ENCODE data around the gene CPE. TPM values are rescaled to one million over a fixed set of nuclear protein-coding genes. Genes with fewer than 3 reads are reported as not detected.

CPE gene
- polyA plus RNA-seq, 1 of the 3 experiments (the other 2 are of a cell fraction) = 18.2 TPM

DNA sequence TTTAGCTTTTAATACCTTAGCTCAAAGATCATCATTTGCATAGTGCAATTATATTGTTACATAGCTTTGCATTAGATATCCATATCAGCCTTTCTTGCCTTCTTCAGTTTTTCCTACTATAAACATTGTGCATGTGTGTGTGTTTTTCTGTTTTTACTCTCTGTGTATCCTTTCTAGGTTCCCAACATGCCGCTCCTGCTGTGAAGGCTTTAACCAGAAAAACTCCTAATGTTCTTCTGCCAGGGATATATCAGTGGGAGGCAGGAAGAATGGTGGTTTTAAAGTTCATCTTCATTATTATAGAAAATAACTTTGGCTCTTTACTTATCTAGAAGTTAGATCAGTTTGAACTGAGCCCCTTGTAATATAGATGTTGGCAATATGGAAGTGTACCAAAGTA, 61.2 kb downstream of the CPE start:
- Histone ChIP-seq H3K79me2 (ENCODE audit: insufficient read depth) (no peaks in the 10 kb centered on the region), H3K4me1 (ENCODE audit: control insufficient read depth in 1 of 2, insufficient read depth in 2 of 2, low read depth in 1 of 2, low read length in 1 of 2) (peaks cover 4 to 23% of the 10 kb centered on the region in 2 experiments; a peak in 3 of 4 replicates), H3K9me2 (no peaks in the 10 kb centered on the region), H3K4me2 (peak overlapping the region; percentile 44; the same call in 1 of the 2 replicates), H3K36me3 (replicated peaks in 1 of 2; ENCODE audit: control insufficient read depth in 1 of 2, insufficient read depth in 2 of 2, low read length in 1 of 2) (no peaks in the 10 kb centered on the region), H3K27me3 (ENCODE audit: insufficient read depth) (no peaks in the 10 kb centered on the region), H3K27ac (ENCODE audit: low read depth in 2 of 2, low read length in 1 of 2) (peak overlapping the region in 1 of 2 experiments; percentile 77; a peak in 2 of 4 replicates), H3K9ac (no peak overlapping the region), H3K4me3 (ENCODE audit: low read depth in 2 of 2, low read length in 1 of 2) (no peak overlapping the region), H3K9me3 (no peaks in the 10 kb centered on the region), H3F3A (replicated peaks; ENCODE audit: insufficient read depth) (no peaks in the 10 kb centered on the region), H2AFZ (ENCODE audit: low read depth) (no peak overlapping the region), H4K20me1 (ENCODE audit: insufficient read depth) (no peaks in the 10 kb centered on the region)
- ChIA-PET POLR2A (no interaction called here), CTCF (interaction anchor here (1.0 to 1.5 kb wide), 3 partner anchors 14 to 84 kb away, joined by 3 to 5 read pairs (median 3); partner anchors contain the start of gene CPE)
- 3% methylated on average over 1 of the region's 1 CpG for WGBS (ENCODE audit: low lambda C conversion rate)
- TF ChIP-seq TEAD4 (IDR thresholded peaks at IDR 0.05; ENCODE audit: borderline replicate concordance, insufficient read depth) (no peak), ELF1 (IDR thresholded peaks at IDR 0.05) (no peak), YY1 (IDR thresholded peaks at IDR 0.05; ENCODE audit: low read depth) (no peak), RAD21 (IDR thresholded peaks at IDR 0.05; ENCODE audit: low read length) (no peak), FOXJ3 (CRISPR knock-in tag; IDR thresholded peaks at IDR 0.05) (no peak), CHD2 (IDR thresholded peaks at IDR 0.05; ENCODE audit: low read length, partially characterized antibody) (no peak), GABPA (IDR thresholded peaks at IDR 0.05; ENCODE audit: low read depth) (no peak), SIN3A (IDR thresholded peaks at IDR 0.05; ENCODE audit: borderline replicate concordance, low read depth, low read length) (no peak), MXI1 (IDR thresholded peaks at IDR 0.05; ENCODE audit: low read depth, low read length) (no peak), EP300 (IDR thresholded peaks at IDR 0.05; ENCODE audit: borderline replicate concordance in 1 of 2, low read depth in 1 of 2, low read length in 1 of 2) (no peak), GATA2 (CRISPR knock-in tag; IDR thresholded peaks at IDR 0.05) (no peak), NRF1 (IDR thresholded peaks at IDR 0.05; ENCODE audit: low read depth, low read length) (no peak)
- TF ChIP-seq, protein P1, sequence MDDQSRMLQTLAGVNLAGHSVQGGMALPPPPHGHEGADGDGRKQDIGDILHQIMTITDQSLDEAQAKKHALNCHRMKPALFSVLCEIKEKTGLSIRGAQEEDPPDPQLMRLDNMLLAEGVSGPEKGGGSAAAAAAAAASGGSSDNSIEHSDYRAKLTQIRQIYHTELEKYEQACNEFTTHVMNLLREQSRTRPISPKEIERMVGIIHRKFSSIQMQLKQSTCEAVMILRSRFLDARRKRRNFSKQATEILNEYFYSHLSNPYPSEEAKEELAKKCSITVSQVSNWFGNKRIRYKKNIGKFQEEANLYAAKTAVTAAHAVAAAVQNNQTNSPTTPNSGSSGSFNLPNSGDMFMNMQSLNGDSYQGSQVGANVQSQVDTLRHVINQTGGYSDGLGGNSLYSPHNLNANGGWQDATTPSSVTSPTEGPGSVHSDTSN (IDR thresholded peaks at IDR 0.05) = no peak
- TF ChIP-seq, protein P2, sequence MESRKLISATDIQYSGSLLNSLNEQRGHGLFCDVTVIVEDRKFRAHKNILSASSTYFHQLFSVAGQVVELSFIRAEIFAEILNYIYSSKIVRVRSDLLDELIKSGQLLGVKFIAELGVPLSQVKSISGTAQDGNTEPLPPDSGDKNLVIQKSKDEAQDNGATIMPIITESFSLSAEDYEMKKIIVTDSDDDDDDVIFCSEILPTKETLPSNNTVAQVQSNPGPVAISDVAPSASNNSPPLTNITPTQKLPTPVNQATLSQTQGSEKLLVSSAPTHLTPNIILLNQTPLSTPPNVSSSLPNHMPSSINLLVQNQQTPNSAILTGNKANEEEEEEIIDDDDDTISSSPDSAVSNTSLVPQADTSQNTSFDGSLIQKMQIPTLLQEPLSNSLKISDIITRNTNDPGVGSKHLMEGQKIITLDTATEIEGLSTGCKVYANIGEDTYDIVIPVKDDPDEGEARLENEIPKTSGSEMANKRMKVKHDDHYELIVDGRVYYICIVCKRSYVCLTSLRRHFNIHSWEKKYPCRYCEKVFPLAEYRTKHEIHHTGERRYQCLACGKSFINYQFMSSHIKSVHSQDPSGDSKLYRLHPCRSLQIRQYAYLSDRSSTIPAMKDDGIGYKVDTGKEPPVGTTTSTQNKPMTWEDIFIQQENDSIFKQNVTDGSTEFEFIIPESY (IDR thresholded peaks at IDR 0.05; ENCODE audit: borderline replicate concordance, low read depth) = no peak
- TF ChIP-seq, protein P3, sequence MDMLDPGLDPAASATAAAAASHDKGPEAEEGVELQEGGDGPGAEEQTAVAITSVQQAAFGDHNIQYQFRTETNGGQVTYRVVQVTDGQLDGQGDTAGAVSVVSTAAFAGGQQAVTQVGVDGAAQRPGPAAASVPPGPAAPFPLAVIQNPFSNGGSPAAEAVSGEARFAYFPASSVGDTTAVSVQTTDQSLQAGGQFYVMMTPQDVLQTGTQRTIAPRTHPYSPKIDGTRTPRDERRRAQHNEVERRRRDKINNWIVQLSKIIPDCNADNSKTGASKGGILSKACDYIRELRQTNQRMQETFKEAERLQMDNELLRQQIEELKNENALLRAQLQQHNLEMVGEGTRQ (IDR thresholded peaks at IDR 0.05; ENCODE audit: borderline replicate concordance, low read depth, low read length) = no peak
- TF ChIP-seq, protein P4, sequence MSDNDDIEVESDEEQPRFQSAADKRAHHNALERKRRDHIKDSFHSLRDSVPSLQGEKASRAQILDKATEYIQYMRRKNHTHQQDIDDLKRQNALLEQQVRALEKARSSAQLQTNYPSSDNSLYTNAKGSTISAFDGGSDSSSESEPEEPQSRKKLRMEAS (IDR thresholded peaks at IDR 0.05; ENCODE audit: low read depth) = no peak
- TF ChIP-seq, protein P5, sequence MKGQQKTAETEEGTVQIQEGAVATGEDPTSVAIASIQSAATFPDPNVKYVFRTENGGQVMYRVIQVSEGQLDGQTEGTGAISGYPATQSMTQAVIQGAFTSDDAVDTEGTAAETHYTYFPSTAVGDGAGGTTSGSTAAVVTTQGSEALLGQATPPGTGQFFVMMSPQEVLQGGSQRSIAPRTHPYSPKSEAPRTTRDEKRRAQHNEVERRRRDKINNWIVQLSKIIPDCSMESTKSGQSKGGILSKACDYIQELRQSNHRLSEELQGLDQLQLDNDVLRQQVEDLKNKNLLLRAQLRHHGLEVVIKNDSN (IDR thresholded peaks at IDR 0.05; ENCODE audit: borderline replicate concordance, low read depth) = no peak
- no peak for DNase-seq
